Erythroblast (primary cell): Measurements from ENCODE around the gene RASA4.
"Not testable (repeated sequence)": the region's sequence is repeated elsewhere in the genome, so short reads cannot be mapped to it uniquely, and the experiment has no call there.

Experiments used
- GATA1 ChIP-seq: IDR thresholded peaks from 2 replicates; pipeline ENCODE4 v1.6.1; 2011; ENCODE audit warnings: low read depth, mild to moderate bottlenecking, control low read depth, low read length, moderate library complexity
- POLR2A ChIP-seq: IDR thresholded peaks from 2 replicates; pipeline ENCODE4 v1.6.1; 2011; ENCODE audit warnings: mild to moderate bottlenecking, low read length

DNA sequence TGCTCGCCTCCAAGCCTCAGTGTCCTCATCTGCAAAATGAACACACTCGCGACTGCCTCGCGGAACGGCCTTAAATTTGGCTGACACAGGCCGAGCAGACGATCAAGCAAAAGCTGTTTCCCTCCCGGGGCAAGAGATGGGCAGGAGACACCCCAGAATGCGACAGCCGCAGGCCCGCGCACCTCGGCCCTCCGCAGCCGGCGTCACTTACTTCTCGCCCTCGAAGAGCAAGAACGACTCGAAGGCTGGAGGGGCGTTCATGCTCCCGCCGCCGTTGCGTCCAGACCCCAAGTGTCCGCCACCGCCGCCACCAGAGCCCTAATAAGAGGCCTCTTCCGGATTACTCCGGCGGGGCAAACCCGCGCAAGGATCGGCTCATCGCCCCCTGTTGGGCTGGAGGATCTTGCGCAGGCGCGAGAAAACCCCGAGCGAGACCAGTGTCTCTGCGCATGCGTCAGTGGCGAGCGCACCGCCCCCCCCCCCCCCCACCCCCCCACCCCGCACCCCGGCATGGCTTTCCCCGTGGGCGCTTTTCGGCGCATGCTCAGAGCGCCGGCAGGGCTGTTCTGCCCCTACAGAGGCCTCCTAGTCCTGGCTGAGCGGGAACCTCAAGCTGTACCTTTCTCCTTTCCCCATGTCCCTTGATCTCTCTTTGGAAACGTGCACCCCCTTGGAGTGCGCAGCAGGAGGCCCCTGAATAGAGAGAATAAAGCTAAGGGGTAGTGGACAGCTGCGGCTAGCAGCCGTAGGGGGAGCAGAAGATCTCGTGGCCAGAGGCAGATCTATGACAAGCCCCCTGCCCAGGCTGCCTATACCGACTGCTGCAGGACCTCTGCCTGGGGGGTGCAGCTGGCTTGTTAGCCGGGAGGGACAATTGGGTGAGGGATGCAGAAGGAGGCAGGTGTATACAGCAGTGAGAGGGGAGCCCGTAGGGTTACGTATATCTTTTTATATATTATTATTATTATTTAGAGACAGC, 44.0 kb downstream of the RASA4 start, which contains the start of gene POLR2J3:
- TF ChIP-seq POLR2A, result peak; percentile 61
- not testable (repeated sequence) for TF ChIP-seq GATA1
